ENCODE results near the gene PLXNA2. TPM values are rescaled to one million over a fixed set of nuclear protein-coding genes. Genes with fewer than 3 reads are reported as not detected.

The PLXNA2 gene
- total RNA-seq, 1 donor from 2014 or later, result 28.2 TPM

DNA sequence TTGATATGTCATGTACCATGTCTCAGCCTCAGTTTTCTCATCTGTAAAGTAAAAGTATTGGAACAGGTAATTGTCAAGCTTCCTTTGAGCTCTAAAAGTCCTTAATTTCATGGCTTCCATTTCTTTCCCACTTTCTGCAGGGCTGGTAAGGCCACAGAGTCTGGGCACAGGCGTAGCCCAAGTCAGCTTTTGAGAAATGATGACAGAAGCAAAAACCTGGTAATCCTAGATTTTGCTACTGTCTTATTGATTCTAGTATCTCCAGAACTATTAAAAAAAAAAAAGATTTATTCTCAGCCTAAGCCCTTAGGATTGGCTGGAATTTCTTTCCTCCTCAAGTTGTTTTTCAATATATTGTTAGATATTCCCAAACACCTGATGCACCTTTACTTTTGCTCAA lies 31.3 kb downstream of the PLXNA2 start:
- DNase-seq (ENCODE audit: low spot score) (no peak), ATAC-seq (no peak)
- intact Hi-C loops (cut with DNase I), result no loop called here

GRCh38 chr1:208211921-208212843 lies 32.0 kb downstream of the PLXNA2 start:
- ATAC-seq (no peak), DNase-seq (ENCODE audit: low spot score) (no peak)
- intact Hi-C loops (cut with DNase I), result no loop called here

- ATAC-seq, result no peak
- no peak for DNase-seq (ENCODE audit: low spot score)
- intact Hi-C loops (cut with DNase I), result no loop called here
Observed at GRCh38 chr1:208209896-208210589, 34.1 kb downstream of the PLXNA2 start.

- ATAC-seq (no peak), DNase-seq (ENCODE audit: low spot score) (no peak)
- intact Hi-C loops (cut with DNase I), result no loop called here
Observed at GRCh38 chr1:208209286-208209685, 34.9 kb downstream of the PLXNA2 start.

- ATAC-seq (no peak), DNase-seq (ENCODE audit: low spot score) (no peak)
- intact Hi-C loops (cut with DNase I), result no loop called here
Observed at GRCh38 chr1:208208132-208208487, 36.1 kb downstream of the PLXNA2 start.

DNA sequence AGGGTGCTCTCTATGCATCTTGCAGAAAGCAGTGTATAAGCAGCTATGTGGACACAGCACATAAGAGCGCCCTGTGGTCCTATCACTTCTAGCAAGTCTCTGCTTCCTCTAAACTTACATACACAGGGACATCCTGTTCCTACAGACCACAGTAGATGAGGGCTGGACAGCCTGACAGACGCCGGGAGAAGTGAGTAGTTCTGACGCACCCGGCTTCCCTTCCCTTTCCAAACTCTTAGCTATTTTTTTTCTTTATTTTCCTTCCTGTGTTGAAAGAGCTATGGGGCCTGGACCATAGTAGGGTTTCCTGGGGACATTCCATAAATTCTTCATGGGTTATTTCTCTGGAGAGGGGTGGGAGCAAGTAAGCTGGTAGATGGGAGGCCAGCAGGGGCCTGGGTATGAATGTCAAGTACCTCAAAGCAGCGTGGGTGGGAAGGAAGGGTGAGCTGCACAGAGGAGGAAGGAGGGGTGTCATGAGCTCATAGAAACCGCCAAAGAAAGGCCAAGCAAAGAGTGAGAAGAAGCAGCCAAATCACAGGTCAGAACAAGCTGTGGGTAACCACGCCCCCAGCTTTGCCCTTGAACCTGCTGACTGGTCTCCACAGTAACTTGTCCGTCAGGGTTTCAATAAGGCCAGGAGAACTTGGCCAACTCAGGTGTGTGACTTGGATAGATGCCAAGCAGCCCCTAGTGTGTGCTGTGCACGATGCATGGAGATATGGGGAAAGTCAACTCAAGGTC lies 36.6 kb downstream of the PLXNA2 start:
- intact Hi-C loops (cut with DNase I), result no loop called here
- ATAC-seq (peak; percentile 56), DNase-seq (ENCODE audit: low spot score) (no peak)

DNA sequence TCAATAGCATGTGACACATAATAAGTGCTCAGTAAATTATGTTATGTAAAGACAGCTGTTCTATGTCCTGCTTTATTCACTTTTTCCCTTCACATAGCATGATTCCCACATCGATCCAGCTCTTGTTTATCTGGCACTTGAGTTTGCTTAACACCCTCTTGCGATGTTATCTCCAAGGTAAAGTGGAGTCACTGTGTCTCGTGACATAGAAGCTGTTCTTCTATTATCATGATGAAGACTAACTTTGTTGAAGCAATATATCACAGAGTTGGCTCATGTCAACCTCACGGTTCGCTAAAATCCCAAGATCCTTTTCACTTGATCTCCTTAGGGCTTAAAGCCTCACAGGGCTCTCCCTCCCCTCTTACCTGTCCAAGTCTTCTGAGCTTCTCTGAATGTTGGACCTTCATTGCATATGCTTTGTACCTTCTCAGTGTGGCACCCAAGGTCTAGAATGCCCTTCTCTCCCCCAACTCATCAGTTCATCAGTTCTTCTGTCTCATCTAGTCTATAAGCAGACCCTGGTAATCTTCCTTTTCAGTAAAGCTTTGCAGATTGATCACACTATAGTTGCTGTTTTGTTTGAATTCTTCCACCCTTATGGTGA lies 38.0 kb downstream of the PLXNA2 start:
- intact Hi-C loops (cut with DNase I), result no loop called here
- DNase-seq (ENCODE audit: low spot score) (no peak), ATAC-seq (no peak)

DNA sequence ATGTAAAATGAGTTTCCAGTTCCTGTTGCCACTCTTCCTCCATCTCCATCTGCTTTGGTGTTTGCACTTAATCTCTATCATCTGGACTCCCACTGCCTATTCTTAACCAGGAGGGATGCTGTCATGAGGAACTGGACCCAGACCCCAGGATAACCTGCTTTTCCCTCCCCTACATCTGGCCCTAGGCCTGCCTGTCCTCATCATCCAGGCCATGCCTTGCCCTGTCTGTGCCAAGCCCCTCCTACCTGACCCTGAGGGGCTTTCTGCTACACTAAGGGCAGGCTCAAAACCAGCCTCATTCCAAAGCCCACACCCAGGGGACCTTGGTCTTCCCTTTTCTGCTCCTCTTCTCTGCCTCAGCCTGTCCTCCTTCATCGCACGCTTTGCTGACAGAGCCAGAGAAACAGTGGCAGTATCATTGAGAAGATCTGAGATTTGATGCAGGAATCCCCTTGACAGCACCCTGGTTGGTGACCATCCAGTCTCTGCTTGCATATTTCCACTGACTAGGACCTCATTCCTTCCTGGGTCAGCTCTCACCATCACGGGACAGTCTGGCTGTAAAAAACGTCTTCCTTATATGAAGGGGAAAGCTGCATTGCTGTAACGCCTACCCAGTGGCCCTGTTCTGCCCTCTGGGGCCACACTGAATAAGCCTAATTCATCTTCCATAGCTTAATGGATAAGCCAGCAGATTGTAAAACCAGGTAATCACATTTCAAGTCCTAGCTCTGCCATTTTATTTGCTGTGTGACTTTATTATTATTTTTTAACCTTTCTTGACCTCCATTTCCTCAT lies 38.8 kb downstream of the PLXNA2 start:
- intact Hi-C loops (cut with DNase I), result no loop called here
- ATAC-seq (no peak), DNase-seq (ENCODE audit: low spot score) (no peak)

- intact Hi-C loops (cut with DNase I), result no loop called here
- ATAC-seq, result peak; percentile 42
- DNase-seq (ENCODE audit: low spot score), result no peak
Observed at GRCh38 chr1:208204779-208205178, 39.4 kb downstream of the PLXNA2 start.

GRCh38 chr1:208203848-208204609 lies 40.2 kb downstream of the PLXNA2 start:
- no peak for DNase-seq (ENCODE audit: low spot score)
- ATAC-seq, result peak; percentile 44
- intact Hi-C loops (cut with DNase I), result no loop called here

GRCh38 chr1:208203127-208203847 lies 40.9 kb downstream of the PLXNA2 start:
- ATAC-seq (peak; percentile 42), DNase-seq (ENCODE audit: low spot score) (no peak)
- intact Hi-C loops (cut with DNase I), result no loop called here

DNA sequence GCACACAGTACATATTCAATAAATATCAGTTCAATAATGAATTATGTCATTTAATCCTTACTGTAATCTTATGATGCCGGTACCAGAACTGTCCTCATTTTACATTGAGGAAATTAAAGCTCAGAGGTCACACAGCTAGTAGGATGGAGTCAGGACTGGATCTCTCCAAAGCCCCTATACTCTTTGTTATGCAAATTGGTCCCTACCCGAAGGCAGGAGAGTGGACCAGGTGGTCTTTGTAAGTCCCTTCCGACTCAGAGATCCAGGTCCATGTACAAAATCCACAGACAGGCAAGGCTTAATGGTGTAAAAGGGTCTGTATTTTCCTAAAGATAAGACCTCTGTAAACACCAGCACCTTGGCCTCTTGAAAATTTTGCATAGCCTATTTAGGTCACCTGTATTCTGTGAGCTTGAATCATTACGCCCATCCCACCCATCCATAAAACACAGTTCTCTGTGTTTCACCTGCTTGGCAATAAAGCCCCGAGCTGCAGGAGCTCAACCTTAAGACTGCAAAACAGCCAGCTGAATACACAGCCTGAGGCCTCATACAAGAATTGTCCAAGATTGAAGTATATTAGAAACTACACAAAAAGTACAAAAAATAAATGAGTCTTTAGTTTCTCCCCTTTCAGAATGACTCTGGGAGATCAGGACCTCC lies 41.7 kb downstream of the PLXNA2 start:
- ATAC-seq (no peak), DNase-seq (ENCODE audit: low spot score) (no peak)
- intact Hi-C loops (cut with DNase I), result no loop called here

DNA sequence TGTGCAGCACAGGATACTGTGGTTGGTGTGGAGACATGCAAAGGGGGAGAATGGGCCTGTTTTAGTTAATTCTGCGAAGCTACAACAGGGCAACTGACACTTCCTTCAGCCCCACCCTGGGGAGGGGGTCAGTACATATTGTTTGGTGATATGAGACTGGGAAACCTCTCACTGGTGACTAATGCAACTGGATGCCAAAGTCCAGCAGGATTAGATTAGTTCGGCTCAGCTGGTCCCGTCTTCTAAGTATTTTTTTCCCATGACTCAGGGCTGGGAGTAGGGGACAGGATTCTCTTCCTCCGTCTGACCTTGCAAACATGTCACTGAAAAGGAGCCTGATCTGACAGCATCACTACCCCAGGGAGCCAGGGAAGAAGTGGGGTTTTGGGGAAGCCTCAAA lies 43.0 kb downstream of the PLXNA2 start:
- ATAC-seq (no peak), DNase-seq (ENCODE audit: low spot score) (no peak)
- intact Hi-C loops (cut with DNase I), result no loop called here

DNA sequence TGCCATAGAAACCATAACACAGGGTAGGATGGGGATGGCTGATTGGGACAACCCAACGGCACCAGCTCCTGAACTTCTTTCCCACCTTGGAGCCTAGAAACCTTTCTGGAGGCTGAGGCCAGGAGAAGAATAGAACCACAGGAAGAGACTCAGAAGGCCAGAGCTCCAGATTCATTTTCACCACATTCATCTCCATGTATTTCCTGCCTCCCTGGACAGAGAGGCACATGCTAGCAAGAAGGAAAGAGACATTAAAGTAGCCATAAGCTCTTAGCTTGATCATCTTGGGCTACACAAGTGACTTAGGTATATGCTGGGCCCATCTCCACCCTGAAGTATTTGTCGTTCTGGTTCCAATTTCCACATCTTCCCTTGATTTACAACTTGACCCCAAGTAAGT lies 44.1 kb downstream of the PLXNA2 start:
- no peak for ATAC-seq
- intact Hi-C loops (cut with DNase I), result no loop called here
- no peak for DNase-seq (ENCODE audit: low spot score)

DNA sequence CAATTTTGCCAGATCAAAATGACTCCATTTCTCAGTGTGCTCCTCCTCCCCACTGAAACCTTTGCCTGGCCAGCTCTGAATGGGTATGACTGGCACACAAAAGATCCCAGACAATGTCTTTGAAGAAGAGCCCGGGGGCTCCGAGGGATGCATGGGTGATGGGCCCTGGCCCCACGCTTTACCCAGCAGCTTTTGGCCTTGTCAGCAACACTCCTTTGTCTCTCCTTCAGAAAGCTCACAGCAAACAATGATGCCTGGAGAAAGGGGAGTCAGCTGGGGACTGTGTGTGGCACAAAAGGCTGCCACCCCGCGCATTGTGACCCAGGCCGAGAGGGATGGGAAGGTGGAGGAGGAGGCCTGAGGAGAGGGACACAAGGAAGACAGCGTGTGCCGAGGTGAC lies 45.9 kb downstream of the PLXNA2 start:
- no peak for ATAC-seq
- DNase-seq (ENCODE audit: low spot score), result no peak
- intact Hi-C loops (cut with DNase I), result no loop called here

- DNase-seq (ENCODE audit: low spot score), result no peak
- intact Hi-C loops (cut with DNase I), result no loop called here
- ATAC-seq, result no peak
Observed at GRCh38 chr1:208194944-208195343, 49.2 kb downstream of the PLXNA2 start.

DNA sequence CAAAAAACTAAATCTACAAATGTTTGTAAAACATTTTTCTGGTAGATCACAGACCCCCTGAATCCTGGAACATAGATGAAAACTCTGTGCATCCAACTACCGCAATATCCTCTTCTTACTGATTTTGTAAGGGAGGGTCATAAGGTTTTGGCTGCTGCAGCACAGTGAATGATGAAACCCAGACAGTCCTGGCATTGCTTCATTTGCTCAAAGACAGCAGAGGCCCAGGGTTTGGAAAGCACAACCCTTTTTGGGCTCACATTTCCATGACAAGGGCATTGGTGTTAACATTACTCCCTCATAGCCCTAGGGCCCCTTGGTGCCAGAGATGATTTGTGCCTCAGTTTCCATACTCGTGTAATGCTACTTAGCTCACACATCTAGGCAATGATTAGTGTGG lies 51.2 kb downstream of the PLXNA2 start:
- DNase-seq (ENCODE audit: low spot score), result no peak
- intact Hi-C loops (cut with DNase I), result no loop called here
- ATAC-seq, result peak; percentile 89
